Mucosa of rectum (tissue), 2 donors: ENCODE results near the gene UGT1A7.

Source experiments
- H3K27ac ChIP-seq, 2 donors: one replicate each; pipeline ENCODE4 v1.7.0; 2013; ENCODE audit warnings: inconsistent platforms in 2 of 2, low read depth in 2 of 2, low read length in 2 of 2
- H3K27me3 ChIP-seq, 2 donors: one replicate each; pipeline ENCODE4 v1.7.0; 2013; ENCODE audit warnings: low read length in 2 of 2; ENCODE audit not compliant: control insufficient read depth in 2 of 2, insufficient read depth in 2 of 2
- H3K36me3 ChIP-seq, 2 donors: one replicate each; pipeline ENCODE4 v1.7.0; 2013; ENCODE audit warnings: low read length in 2 of 2; ENCODE audit not compliant: control insufficient read depth in 2 of 2, insufficient read depth in 2 of 2
- H3K4me1 ChIP-seq, 2 donors: one replicate each; pipeline ENCODE4 v1.7.0; 2013; ENCODE audit warnings: low read length in 2 of 2, mild to moderate bottlenecking in 1 of 2; ENCODE audit not compliant: control insufficient read depth in 2 of 2, insufficient read depth in 2 of 2
- H3K4me3 ChIP-seq, 2 donors: one replicate each; pipeline ENCODE4 v1.7.0; 2013; ENCODE audit warnings: low read length in 2 of 2
- H3K9ac ChIP-seq, 2 donors: one replicate each; pipeline ENCODE4 v1.7.0; 2013; ENCODE audit warnings: low read length in 2 of 2, low read depth in 1 of 2, mild to moderate bottlenecking in 1 of 2
- H3K9me3 ChIP-seq, 2 donors: one replicate each; pipeline ENCODE4 v1.7.0; 2013; ENCODE audit warnings: low read length in 2 of 2; ENCODE audit not compliant: control insufficient read depth in 2 of 2
- donor health status: healthy.
- donor health status: Normal muscosa, but diverticular disease.

Gene UGT1A7

DNA sequence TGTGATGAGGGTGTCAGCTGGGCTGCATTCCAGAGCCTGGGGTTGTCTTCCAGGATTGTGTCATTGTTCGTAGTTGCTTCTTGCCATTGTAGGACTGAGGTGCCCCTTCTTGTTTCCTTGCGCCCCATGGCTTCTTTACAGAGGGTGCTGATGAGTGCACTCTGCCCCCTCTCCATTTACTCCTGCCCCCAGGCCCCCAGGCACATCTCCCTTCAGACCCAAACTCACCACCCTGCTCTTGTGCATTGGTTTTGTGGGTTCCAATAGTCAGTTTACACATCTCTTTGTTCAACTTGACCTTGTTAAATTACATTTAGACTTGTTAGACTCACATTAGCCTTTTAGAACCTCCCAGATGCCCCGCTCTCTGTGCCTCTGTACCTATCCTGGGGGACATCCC, 139.5 kb downstream of the UGT1A7 start:
- Histone ChIP-seq H3K4me1 (no peaks in the 10 kb centered on the region), H3K9me3 (no peaks in the 10 kb centered on the region), H3K27me3 (no peaks in the 10 kb centered on the region), H3K4me3 (no peak overlapping the region), H3K27ac (no peak overlapping the region), H3K36me3 (no peaks in the 10 kb centered on the region), H3K9ac (no peak overlapping the region)

DNA sequence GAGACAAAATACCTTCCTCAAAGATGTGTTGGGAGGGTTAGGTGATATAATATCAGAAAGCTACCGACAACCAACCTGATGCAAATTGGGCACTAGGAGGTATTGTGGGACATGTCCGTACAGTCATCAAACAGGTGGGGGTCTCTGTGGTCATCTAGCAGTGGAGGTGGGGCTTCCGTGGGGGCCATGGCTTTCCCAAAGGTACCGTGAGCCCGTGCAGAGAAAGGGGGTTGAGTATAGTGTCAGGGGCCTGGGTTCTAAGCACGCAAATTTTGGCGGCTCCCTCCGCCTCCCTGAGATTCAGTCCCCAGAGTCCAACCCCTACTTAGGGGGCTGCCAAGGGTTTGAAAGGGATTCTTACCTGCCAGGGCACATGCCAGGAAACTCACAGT, 140.0 kb downstream of the UGT1A7 start:
- H3K9ac ChIP-seq, result no peak overlapping the region
- H3K9me3 ChIP-seq, result no peaks in the 10 kb centered on the region
- no peaks in the 10 kb centered on the region for H3K4me1 ChIP-seq
- H3K36me3 ChIP-seq, result no peaks in the 10 kb centered on the region
- no peak overlapping the region for H3K4me3 ChIP-seq
- H3K27ac ChIP-seq, result no peak overlapping the region
- no peaks in the 10 kb centered on the region for H3K27me3 ChIP-seq

DNA sequence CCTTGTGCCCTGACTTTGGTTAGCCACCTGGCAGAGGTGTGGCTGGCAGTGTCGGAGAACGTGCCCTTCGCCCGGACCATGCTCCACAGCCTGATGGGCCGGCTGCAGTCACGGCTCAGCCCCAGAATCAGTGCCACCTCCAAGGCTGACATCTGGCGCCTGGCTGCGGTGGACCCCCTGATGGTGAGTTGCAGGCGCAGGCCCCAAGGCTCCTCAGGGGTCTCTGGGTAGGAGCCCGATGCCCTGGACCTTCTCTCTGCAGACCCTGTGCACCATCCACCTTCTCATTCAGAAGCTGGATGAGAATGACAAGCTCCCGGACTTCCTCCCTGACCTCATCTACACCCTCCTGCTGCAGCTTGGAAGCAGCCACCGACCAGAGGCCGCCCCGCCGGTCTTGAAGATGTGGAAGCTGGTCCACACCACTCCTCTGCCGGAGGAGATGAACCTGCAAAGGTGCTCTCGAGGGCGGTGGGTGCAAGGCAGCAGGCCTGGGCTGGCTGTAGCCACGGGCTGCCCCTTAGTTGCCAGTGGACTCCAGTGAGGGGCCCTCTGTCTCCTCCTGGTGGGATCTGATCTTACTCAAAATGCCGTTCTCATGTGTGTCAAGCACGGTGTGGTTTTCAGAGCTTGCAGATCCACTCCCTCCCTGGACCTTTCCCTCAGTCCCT, 140.5 kb downstream of the UGT1A7 start:
- no peaks in the 10 kb centered on the region for H3K36me3 ChIP-seq
- H3K27ac ChIP-seq, result no peak overlapping the region
- no peak overlapping the region for H3K4me3 ChIP-seq
- no peak overlapping the region for H3K9ac ChIP-seq
- H3K4me1 ChIP-seq, result no peaks in the 10 kb centered on the region
- no peaks in the 10 kb centered on the region for H3K9me3 ChIP-seq
- H3K27me3 ChIP-seq, result no peaks in the 10 kb centered on the region
